Left lung (tissue), 10 donors: ENCODE data around the gene AP2B1. TPM values are rescaled to one million over a fixed set of nuclear protein-coding genes. Genes with fewer than 3 reads are reported as not detected.

Source experiments
- ATAC-seq: fragments of 200-7000 bp; cut with Tn5 transposase; one replicate; pipeline ENCODE4 v1.9.1; 2020; ENCODE audit warnings: moderate library complexity
- DNase-seq, 4 donors: peaks; one replicate each; pipeline ENCODE4 v3.0.0-alpha.2; 2013 to 2020
- H3K27ac ChIP-seq, 2 donors: fragments of 200-600 bp; sonication (generic) in 1 of 2; one replicate each; pipeline versions ENCODE4 v1.5.0 to v1.8.0; 2020 to 2021
- H3K27me3 ChIP-seq, 2 donors: fragments of 200-600 bp; sonication (generic) in 1 of 2; one replicate each; pipeline versions ENCODE4 v1.5.0 to v1.8.0; 2020 to 2021
- H3K36me3 ChIP-seq, 2 donors: fragments of 200-600 bp; sonication (generic) in 1 of 2; one replicate each; pipeline versions ENCODE4 v1.5.0 to v1.8.0; 2020 to 2021
- H3K4me1 ChIP-seq, 2 donors: fragments of 200-600 bp; one replicate each; pipeline ENCODE4 v1.8.0; 2021
- H3K4me3 ChIP-seq, 2 donors: fragments of 200-600 bp; sonication (generic) in 1 of 2; one replicate each; pipeline versions ENCODE4 v1.5.0 to v1.8.0; 2020 to 2021; ENCODE audit warnings: mild to moderate bottlenecking in 1 of 2
- H3K9me3 ChIP-seq, 2 donors: fragments of 200-600 bp; sonication (generic) in 1 of 2; one replicate each; pipeline versions ENCODE4 v1.5.0 to v1.8.0; 2020 to 2021
- CTCF ChIP-seq, 2 donors: fragments of 200-600 bp; sonication (generic) in 1 of 2; IDR thresholded peaks; one replicate each; pipeline versions ENCODE4 v1.5.0 to v1.8.0; 2021; ENCODE audit warnings: antibody characterized with exemption in 2 of 2
- intact Hi-C, 2 donors: fragments of 100-400 bp; cut with DNase I; formaldehyde crosslinking; loops; one replicate each; pipeline versions ENCODE4 v1.11.2 to v1.14.2; 2022
- polyA plus RNA-seq, 6 donors: library from polyadenylated mRNA; unstranded; fragments of 120-200 nt; gene quantifications; one replicate each; pipeline ENCODE4 v1.2.1, GENCODE V29; 2013; ENCODE audit not compliant: insufficient read length in 6 of 6
- total RNA-seq, 2 donors: library from RNA; stranded (reverse); fragmentation: NEBNext Ultra II Directional; extraction: Animal tissue kit (Norgen Biotek cat#: 25700); gene quantifications; one replicate each; pipeline ENCODE4 v1.2.1, GENCODE V29; 2021
- donor health status: DM: no; HTN: yes; CAD: no.
- donor health status: DM: no; HTN: no; CAD: no.

Gene AP2B1
- total and polyA plus RNA-seq, 8 donors: 132 to 195 (median 154) TPM

GRCh38 chr17:35716897-35717465, 129.9 kb downstream of the AP2B1 start:
- intact Hi-C loops: no loop called here

GRCh38 chr17:35717475-35717874, 130.4 kb downstream of the AP2B1 start:
- peak in 1 of 4 donors; percentile 9 for DNase-seq
- TF ChIP-seq CTCF (IDR thresholded peaks at IDR 0.05): no peak
- H3K4me3 ChIP-seq: no peak overlapping the region
- intact Hi-C loops: no loop called here
- no peaks in the 10 kb centered on the region for H3K9me3 ChIP-seq
- peak overlapping the region in 1 of 2 donors; percentile 16 for H3K27ac ChIP-seq
- no peaks in the 10 kb centered on the region for H3K27me3 ChIP-seq
- H3K4me1 ChIP-seq: peaks cover 14 to 15% of the 10 kb centered on the region in 2 donors
- H3K36me3 ChIP-seq: peaks cover 0 to 66% of the 10 kb centered on the region in 2 donors
- peak; percentile 42 for ATAC-seq

More at GRCh38 chr17:35716897-35717465, 129.9 kb downstream of the AP2B1 start:
- ATAC-seq (peak; percentile 70), DNase-seq (no peak)
- Histone ChIP-seq H3K27ac (peak overlapping the region in 1 of 2 donors; percentile 16), H3K9me3 (no peaks in the 10 kb centered on the region), H3K36me3 (peaks cover 0 to 63% of the 10 kb centered on the region in 2 donors), H3K27me3 (no peaks in the 10 kb centered on the region), H3K4me1 (peaks cover 14 to 15% of the 10 kb centered on the region in 2 donors), H3K4me3 (no peak overlapping the region)
- no peak for TF ChIP-seq CTCF (IDR thresholded peaks at IDR 0.05)

- H3K36me3 ChIP-seq: peaks cover 0 to 81% of the 10 kb centered on the region in 2 donors
- H3K4me1 ChIP-seq: no peaks in the 10 kb centered on the region
- no peak overlapping the region for H3K4me3 ChIP-seq
- no peak overlapping the region for H3K27ac ChIP-seq
- DNase-seq: no peak
- intact Hi-C loops: no loop called here
- H3K9me3 ChIP-seq: no peaks in the 10 kb centered on the region
- ATAC-seq: no peak
- no peak for TF ChIP-seq CTCF (IDR thresholded peaks at IDR 0.05)
- H3K27me3 ChIP-seq: no peaks in the 10 kb centered on the region
These were observed 136.6 kb downstream of the AP2B1 start for GRCh38 chr17:35723735-35724134.

- H3K27ac ChIP-seq: no peak overlapping the region
- H3K36me3 ChIP-seq: peaks cover 0 to 81% of the 10 kb centered on the region in 2 donors
- no peak for DNase-seq
- no peaks in the 10 kb centered on the region for H3K27me3 ChIP-seq
- no peak overlapping the region for H3K4me3 ChIP-seq
- ATAC-seq: no peak
- no peak for TF ChIP-seq CTCF (IDR thresholded peaks at IDR 0.05)
- no peaks in the 10 kb centered on the region for H3K4me1 ChIP-seq
- H3K9me3 ChIP-seq: no peaks in the 10 kb centered on the region
- intact Hi-C loops: no loop called here
These were observed 137.9 kb downstream of the AP2B1 start for GRCh38 chr17:35725058-35725457.

GRCh38 chr17:35725802-35726126, 138.6 kb downstream of the AP2B1 start:
- H3K4me3 ChIP-seq: no peak overlapping the region
- H3K9me3 ChIP-seq: no peaks in the 10 kb centered on the region
- H3K36me3 ChIP-seq: peaks cover 0 to 81% of the 10 kb centered on the region in 2 donors
- no peak for DNase-seq
- peaks cover 0 to 1% of the 10 kb centered on the region in 2 donors for H3K4me1 ChIP-seq
- no peak for ATAC-seq
- no peak overlapping the region for H3K27ac ChIP-seq
- intact Hi-C loops: no loop called here
- no peak for TF ChIP-seq CTCF (IDR thresholded peaks at IDR 0.05)
- H3K27me3 ChIP-seq: peaks cover 0 to under 1% of the 10 kb centered on the region in 2 donors
